ENCODE results near the gene IL15.

- TF ChIP-seq EGR1 (IDR thresholded peaks at IDR 0.05) (no peak), TAF1 (IDR thresholded peaks at IDR 0.05; ENCODE audit: low read depth) (no peak), TEAD4 (IDR thresholded peaks at IDR 0.05) (no peak), RAD21 (IDR thresholded peaks at IDR 0.05; ENCODE audit: low read depth) (no peak), ZBTB7A (IDR thresholded peaks at IDR 0.05; ENCODE audit: low read depth) (no peak), NFIC (IDR thresholded peaks at IDR 0.05) (no peak), CEBPB (IDR thresholded peaks at IDR 0.05) (no peak), USF1 (IDR thresholded peaks at IDR 0.05) (no peak), YY1 (IDR thresholded peaks at IDR 0.05; ENCODE audit: low read depth) (no peak), FOXM1 (IDR thresholded peaks at IDR 0.05; ENCODE audit: borderline replicate concordance, low read depth) (no peak), CREB1 (IDR thresholded peaks at IDR 0.05; ENCODE audit: low read depth) (no peak), EP300 (IDR thresholded peaks at IDR 0.05; ENCODE audit: borderline replicate concordance) (no peak)
- TF ChIP-seq, protein P1, sequence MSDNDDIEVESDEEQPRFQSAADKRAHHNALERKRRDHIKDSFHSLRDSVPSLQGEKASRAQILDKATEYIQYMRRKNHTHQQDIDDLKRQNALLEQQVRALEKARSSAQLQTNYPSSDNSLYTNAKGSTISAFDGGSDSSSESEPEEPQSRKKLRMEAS (IDR thresholded peaks at IDR 0.05), result no peak
- TF ChIP-seq, protein P2, sequence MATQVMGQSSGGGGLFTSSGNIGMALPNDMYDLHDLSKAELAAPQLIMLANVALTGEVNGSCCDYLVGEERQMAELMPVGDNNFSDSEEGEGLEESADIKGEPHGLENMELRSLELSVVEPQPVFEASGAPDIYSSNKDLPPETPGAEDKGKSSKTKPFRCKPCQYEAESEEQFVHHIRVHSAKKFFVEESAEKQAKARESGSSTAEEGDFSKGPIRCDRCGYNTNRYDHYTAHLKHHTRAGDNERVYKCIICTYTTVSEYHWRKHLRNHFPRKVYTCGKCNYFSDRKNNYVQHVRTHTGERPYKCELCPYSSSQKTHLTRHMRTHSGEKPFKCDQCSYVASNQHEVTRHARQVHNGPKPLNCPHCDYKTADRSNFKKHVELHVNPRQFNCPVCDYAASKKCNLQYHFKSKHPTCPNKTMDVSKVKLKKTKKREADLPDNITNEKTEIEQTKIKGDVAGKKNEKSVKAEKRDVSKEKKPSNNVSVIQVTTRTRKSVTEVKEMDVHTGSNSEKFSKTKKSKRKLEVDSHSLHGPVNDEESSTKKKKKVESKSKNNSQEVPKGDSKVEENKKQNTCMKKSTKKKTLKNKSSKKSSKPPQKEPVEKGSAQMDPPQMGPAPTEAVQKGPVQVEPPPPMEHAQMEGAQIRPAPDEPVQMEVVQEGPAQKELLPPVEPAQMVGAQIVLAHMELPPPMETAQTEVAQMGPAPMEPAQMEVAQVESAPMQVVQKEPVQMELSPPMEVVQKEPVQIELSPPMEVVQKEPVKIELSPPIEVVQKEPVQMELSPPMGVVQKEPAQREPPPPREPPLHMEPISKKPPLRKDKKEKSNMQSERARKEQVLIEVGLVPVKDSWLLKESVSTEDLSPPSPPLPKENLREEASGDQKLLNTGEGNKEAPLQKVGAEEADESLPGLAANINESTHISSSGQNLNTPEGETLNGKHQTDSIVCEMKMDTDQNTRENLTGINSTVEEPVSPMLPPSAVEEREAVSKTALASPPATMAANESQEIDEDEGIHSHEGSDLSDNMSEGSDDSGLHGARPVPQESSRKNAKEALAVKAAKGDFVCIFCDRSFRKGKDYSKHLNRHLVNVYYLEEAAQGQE (IDR thresholded peaks at IDR 0.05; ENCODE audit: low read depth), result no peak
Observed at GRCh38 chr4:141599853-141600252, 36.5 kb upstream of the IL15 start.
